GM20000 (cell line): ENCODE data around the gene CXXC5.

ENCODE experiments used
- DNase-seq: peaks from one replicate; pipeline ENCODE4 v3.0.0; 2012; ENCODE audit warnings: low spot score
- CTCF ChIP-seq: IDR thresholded peaks from 2 replicates; pipeline ENCODE4 v1.5.1; 2012; ENCODE audit warnings: mild to moderate bottlenecking, control low read depth; ENCODE audit errors: extremely low read depth, missing control alignments

Gene CXXC5

GRCh38 chr5:139705655-139706587, 57.8 kb downstream of the CXXC5 start:
- no peak for TF ChIP-seq CTCF
- no peak for DNase-seq

GRCh38 chr5:139707445-139708003, 59.4 kb downstream of the CXXC5 start:
- no peak for DNase-seq
- TF ChIP-seq CTCF: no peak

DNA sequence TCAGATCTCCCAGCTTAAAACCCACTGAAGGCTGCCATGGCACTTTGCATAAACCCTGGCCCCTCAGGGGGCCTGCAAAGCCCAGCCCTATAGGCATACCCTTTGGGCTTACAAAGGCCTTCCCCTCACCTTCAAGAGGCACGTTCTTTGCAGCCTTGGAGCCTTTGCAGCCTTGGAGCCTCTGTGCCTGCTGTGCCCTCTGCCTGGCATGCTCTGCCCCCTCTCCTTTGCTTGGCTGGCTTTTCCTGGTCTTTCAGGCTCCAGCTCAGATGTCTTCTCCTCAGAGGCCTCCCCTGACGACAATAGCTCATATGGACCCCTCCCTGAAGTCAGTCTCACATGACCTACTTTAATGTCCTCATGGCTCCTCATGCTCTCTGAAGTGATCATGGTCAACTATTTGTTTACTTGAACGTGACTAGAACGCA, 60.3 kb downstream of the CXXC5 start:
- no peak for TF ChIP-seq CTCF
- DNase-seq: no peak

GRCh38 chr5:139708877-139709581, 60.9 kb downstream of the CXXC5 start:
- peak; percentile 73 for DNase-seq
- no peak for TF ChIP-seq CTCF

DNA sequence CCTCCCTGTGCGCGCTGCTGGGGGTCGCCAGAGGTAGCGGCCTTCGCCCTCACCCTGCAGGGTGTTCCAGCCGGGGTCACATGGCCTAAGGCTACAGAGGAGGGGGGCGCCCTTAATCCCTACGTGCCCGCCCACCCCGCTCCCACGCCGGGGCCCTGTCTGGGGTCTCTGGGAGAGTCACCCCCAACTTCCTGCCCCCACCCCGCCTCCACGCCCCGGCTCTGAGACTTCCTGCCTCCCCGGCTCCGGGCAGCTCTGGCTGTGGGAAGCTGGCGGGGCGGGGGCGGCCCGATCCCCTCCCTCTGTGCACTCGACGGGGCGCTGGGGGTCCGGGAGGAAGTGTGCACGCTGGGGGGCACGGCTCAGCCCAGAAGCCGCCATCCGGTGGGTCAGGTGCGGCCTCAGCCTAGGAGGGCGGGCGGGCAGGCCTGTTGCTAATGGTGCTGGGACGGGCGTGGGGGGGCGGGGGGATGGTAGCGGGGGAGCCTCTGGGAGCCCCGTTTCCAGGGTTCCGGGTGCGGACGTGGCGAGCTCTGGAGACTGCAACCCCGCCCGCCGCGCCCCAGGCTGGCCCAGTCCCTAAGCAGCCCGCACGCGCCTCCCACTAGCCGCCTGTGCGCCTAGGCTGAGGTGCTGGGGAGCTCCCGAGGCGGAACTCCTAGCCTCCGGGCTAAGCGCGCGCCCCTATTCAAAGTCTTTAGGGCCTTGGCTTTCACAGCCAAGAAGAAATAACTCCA, 61.6 kb downstream of the CXXC5 start:
- no peak for TF ChIP-seq CTCF
- peak; percentile 75 for DNase-seq

- DNase-seq: peak; percentile 85
- no peak for TF ChIP-seq CTCF
These were observed 62.3 kb downstream of the CXXC5 start for GRCh38 chr5:139710319-139711066.
